NCI-H2227 (cell line): ENCODE measurements around the gene SYT11.
"Not testable (repeated sequence)": the region's sequence is repeated elsewhere in the genome, so short reads cannot be mapped to it uniquely, and the experiment has no call there.

ENCODE experiments used
- DNase-seq: peaks from one replicate; lab custom pipeline; 2025; ENCODE audit not compliant: unreplicated experiment; lab: John Stamatoyannopoulos, UW

Gene SYT11

GRCh38 chr1:155859881-155860871, 809 bp downstream of the SYT11 start:
- DNase-seq: peak; percentile 93

GRCh38 chr1:155860970-155861510, 1.7 kb downstream of the SYT11 start:
- DNase-seq: no peak

GRCh38 chr1:155861896-155862295, 2.5 kb downstream of the SYT11 start:
- DNase-seq: no peak

GRCh38 chr1:155864393-155864792, 5.0 kb downstream of the SYT11 start:
- no peak for DNase-seq

GRCh38 chr1:155867766-155868165, 8.4 kb downstream of the SYT11 start:
- no peak for DNase-seq

- DNase-seq: peak; percentile 74
These were observed 12.0 kb downstream of the SYT11 start for GRCh38 chr1:155871390-155871789.

- no peak for DNase-seq
These were observed 13.2 kb downstream of the SYT11 start for GRCh38 chr1:155872527-155872926.

GRCh38 chr1:155873860-155874259, 14.5 kb downstream of the SYT11 start:
- DNase-seq: peak; percentile 89

GRCh38 chr1:155877945-155878344, 18.6 kb downstream of the SYT11 start:
- no peak for DNase-seq

GRCh38 chr1:155880251-155880650, 20.9 kb downstream of the SYT11 start:
- DNase-seq: no peak

- DNase-seq: no peak
These were observed 21.6 kb downstream of the SYT11 start for GRCh38 chr1:155880950-155881349.

- no peak for DNase-seq
These were observed 22.9 kb downstream of the SYT11 start for GRCh38 chr1:155882235-155882634.

- no peak for DNase-seq
These were observed 23.4 kb downstream of the SYT11 start for GRCh38 chr1:155882766-155883165.

GRCh38 chr1:155884031-155884960, 24.9 kb downstream of the SYT11 start:
- no peak for DNase-seq

- no peak for DNase-seq
These were observed 25.6 kb downstream of the SYT11 start for GRCh38 chr1:155884982-155885381.

GRCh38 chr1:155888481-155888880, 29.1 kb downstream of the SYT11 start:
- no peak for DNase-seq

GRCh38 chr1:155889566-155889965, 30.2 kb downstream of the SYT11 start:
- DNase-seq: no peak

GRCh38 chr1:155890251-155890650, 30.9 kb downstream of the SYT11 start:
- no peak for DNase-seq

- no peak for DNase-seq
These were observed 33.4 kb downstream of the SYT11 start for GRCh38 chr1:155892796-155893195.

GRCh38 chr1:155893389-155894142, 34.2 kb downstream of the SYT11 start:
- DNase-seq: no peak

GRCh38 chr1:155895617-155896016, 36.2 kb downstream of the SYT11 start:
- not testable (repeated sequence) for DNase-seq
